ENCODE results near the gene DCANP1. TPM values are rescaled to one million over a fixed set of nuclear protein-coding genes. Genes with fewer than 3 reads are reported as not detected.

The DCANP1 gene
- total and polyA plus RNA-seq, 10 of the 15 experiments (the other 5 are each of a cell fraction or from before 2014, with no cell fraction given) = 0.01 TPM; not detected in 9

DNA sequence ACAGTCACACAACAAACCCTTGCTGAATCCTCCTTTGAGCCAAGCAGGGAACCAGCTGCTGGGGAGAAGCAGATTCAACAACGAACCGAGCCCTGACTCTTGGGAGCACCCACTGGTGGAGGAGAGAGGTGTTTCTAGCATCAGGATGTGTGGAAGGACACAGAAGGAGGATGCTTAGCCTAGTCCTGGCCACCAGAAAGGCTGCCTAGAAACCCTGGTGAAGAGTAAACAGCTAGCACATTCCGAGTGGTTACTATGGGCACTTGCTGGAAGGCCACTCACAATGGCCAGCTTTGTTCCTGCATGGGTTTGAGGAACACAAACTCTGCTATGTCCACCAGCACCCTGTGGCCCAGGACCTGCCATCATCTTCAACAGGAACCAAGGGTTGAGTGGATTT, 3.2 kb upstream of the DCANP1 start:
- Histone ChIP-seq H3K27me3 (replicated peaks in 1 of 2; ENCODE audit: control insufficient read depth in 2 of 2, insufficient read depth in 2 of 2, low read length in 1 of 2) (no peaks in the 10 kb centered on the region), H3K4me1 (ENCODE audit: control insufficient read depth, insufficient read depth, low read length) (peaks cover 23% of the 10 kb centered on the region), H3K79me2 (ENCODE audit: control insufficient read depth, insufficient read depth, low read length) (no peaks in the 10 kb centered on the region), H3K36me3 (ENCODE audit: control insufficient read depth in 2 of 2, insufficient read depth in 2 of 2, low read length in 1 of 2) (no peaks in the 10 kb centered on the region), H2AFZ (ENCODE audit: control insufficient read depth, low read depth, low read length) (no peak overlapping the region), H3K9ac (ENCODE audit: control insufficient read depth, insufficient read depth, low read length) (no peak overlapping the region), H3K4me2 (ENCODE audit: control insufficient read depth, insufficient read depth) (no peak overlapping the region), H3K27ac (ENCODE audit: control insufficient read depth, insufficient read depth) (no peak overlapping the region), H3K9me3 (replicated peaks; ENCODE audit: control insufficient read depth, insufficient read depth, low read length) (no peaks in the 10 kb centered on the region; the same call in 2 of the 3 replicates), H3K4me3 (no peak overlapping the region), H4K20me1 (ENCODE audit: control insufficient read depth, insufficient read depth) (no peaks in the 10 kb centered on the region)
- in situ Hi-C loops (cut with MboI) = no loop called here
- intact Hi-C loops (cut with micrococcal nuclease; ENCODE audit: unreplicated experiment) = no loop called here
- ChIA-PET POLR2A (no interaction called here), CTCF (interaction anchor here (0.6 to 2.0 kb wide), 2 partner anchors 12 to 24 kb away, joined by 3 to 7 read pairs; no protein-coding TSS in a partner anchor), RAD21 (ENCODE audit: unreplicated experiment) (no interaction called here), SMC1A (ENCODE audit: uncharacterized antibody, unreplicated experiment) (no interaction called here)
- ATAC-seq (no peak), DNase-seq (ENCODE audit: low read depth, low spot score) (no peak), FAIRE-seq (no peak)
- no TSS peak for BruUV-seq (replicated peaks)
- TF ChIP-seq MYC (IDR thresholded peaks at IDR 0.05; ENCODE audit: insufficient read depth, insufficient read length, insufficient replicate concordance, low read length, severe bottlenecking) (no peak), MEF2A (IDR thresholded peaks at IDR 0.05; ENCODE audit: insufficient read depth, low read depth, low read length) (no peak), ZNF24 (IDR thresholded peaks at IDR 0.05) (no peak), ETV6 (conservative IDR thresholded peaks at IDR 0.05 in 1 of 2, IDR thresholded peaks at IDR 0.05 in 1 of 2; ENCODE audit: borderline replicate concordance in 1 of 2, low read depth in 1 of 2) (no peak), MTA2 (IDR thresholded peaks at IDR 0.05; ENCODE audit: low read depth) (no peak), STAT3 (IDR thresholded peaks at IDR 0.05; ENCODE audit: low read depth, low read length) (no peak), NFXL1 (IDR thresholded peaks at IDR 0.05; ENCODE audit: borderline replicate concordance) (no peak), FOS (IDR thresholded peaks at IDR 0.05; ENCODE audit: borderline replicate concordance, extremely low read depth, insufficient read length) (no peak)
- TF ChIP-seq, protein P1, sequence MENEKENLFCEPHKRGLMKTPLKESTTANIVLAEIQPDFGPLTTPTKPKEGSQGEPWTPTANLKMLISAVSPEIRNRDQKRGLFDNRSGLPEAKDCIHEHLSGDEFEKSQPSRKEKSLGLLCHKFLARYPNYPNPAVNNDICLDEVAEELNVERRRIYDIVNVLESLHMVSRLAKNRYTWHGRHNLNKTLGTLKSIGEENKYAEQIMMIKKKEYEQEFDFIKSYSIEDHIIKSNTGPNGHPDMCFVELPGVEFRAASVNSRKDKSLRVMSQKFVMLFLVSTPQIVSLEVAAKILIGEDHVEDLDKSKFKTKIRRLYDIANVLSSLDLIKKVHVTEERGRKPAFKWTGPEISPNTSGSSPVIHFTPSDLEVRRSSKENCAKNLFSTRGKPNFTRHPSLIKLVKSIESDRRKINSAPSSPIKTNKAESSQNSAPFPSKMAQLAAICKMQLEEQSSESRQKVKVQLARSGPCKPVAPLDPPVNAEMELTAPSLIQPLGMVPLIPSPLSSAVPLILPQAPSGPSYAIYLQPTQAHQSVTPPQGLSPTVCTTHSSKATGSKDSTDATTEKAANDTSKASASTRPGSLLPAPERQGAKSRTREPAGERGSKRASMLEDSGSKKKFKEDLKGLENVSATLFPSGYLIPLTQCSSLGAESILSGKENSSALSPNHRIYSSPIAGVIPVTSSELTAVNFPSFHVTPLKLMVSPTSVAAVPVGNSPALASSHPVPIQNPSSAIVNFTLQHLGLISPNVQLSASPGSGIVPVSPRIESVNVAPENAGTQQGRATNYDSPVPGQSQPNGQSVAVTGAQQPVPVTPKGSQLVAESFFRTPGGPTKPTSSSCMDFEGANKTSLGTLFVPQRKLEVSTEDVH (IDR thresholded peaks at IDR 0.05; ENCODE audit: low read depth, partially characterized antibody) = no peak
- WGBS (ENCODE audit: insufficient coverage, insufficient replicate concordance, low lambda C conversion rate, missing lambda C conversion rate) = 11% methylated on average over 3 of the region's 3 CpGs

Measured in GM12878 (cell line).